ENCODE results near the gene NOS1.

GRCh38 chr12:117292688-117293087, 68.7 kb downstream of the NOS1 start:
- TF ChIP-seq CTCF (conservative IDR thresholded peaks at IDR 0.05; ENCODE audit: low read length) (no peak), EZH2phosphoT487 (IDR thresholded peaks at IDR 0.05; ENCODE audit: borderline replicate concordance, low read depth, low read length) (no peak)
